HL-60 (cell line): ENCODE measurements around the gene FBXO27.

Experiments used
- CTCF ChIP-seq: IDR thresholded peaks from one replicate; pipeline ENCODE4 v1.5.1; 2011; ENCODE audit warnings: low read length, control low read depth, inconsistent platforms; ENCODE audit not compliant: insufficient read depth
- GABPA ChIP-seq: IDR thresholded peaks from 2 replicates; pipeline ENCODE4 v1.6.1; 2012; ENCODE audit warnings: low read depth
- POLR2AphosphoS5 ChIP-seq: IDR thresholded peaks from 2 replicates; pipeline ENCODE4 v1.6.1; 2012; ENCODE audit warnings: low read depth
- REST ChIP-seq: IDR thresholded peaks from 2 replicates; pipeline ENCODE4 v1.6.1; 2012; ENCODE audit warnings: low read depth; ENCODE audit not compliant: insufficient replicate concordance
- SPI1 ChIP-seq: IDR thresholded peaks from 2 replicates; pipeline ENCODE4 v1.6.1; 2012; ENCODE audit warnings: low read depth, mild to moderate bottlenecking, borderline replicate concordance

GRCh38 chr19:39052846-39053245 is 20.5 kb upstream of the FBXO27 start:
- TF ChIP-seq CTCF, result no peak
- no peak for TF ChIP-seq POLR2AphosphoS5
- TF ChIP-seq REST, result no peak
- no peak for TF ChIP-seq SPI1
- TF ChIP-seq GABPA, result no peak
